ENCODE data around the gene SLC2A13.
"Not testable (repeated sequence)": the region's sequence is repeated elsewhere in the genome, so short reads cannot be mapped to it uniquely, and the experiment has no call there.

Gene SLC2A13

DNA sequence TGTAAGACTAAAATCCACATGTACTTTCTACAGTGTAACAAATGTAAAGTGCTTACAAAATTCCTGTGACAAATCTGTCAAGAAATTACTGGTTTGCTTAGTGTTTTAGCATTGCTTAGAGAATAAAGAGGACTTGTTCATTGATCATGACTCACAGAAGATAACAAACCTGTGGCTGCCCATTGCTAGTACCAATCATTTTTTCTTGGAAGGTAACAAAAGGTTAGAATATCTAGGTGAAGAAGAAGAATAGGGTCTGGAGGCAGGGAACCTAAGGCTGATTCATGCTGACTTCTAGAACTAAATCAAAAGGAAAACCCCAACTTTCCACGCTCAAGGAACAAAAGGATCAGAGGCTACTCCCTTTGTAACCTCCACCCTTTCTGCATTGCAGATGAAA lies 253.5 kb downstream of the SLC2A13 start:
- no peak for DNase-seq

GRCh38 chr12:39848218-39848617 lies 257.7 kb downstream of the SLC2A13 start:
- not testable (repeated sequence) for DNase-seq

DNA sequence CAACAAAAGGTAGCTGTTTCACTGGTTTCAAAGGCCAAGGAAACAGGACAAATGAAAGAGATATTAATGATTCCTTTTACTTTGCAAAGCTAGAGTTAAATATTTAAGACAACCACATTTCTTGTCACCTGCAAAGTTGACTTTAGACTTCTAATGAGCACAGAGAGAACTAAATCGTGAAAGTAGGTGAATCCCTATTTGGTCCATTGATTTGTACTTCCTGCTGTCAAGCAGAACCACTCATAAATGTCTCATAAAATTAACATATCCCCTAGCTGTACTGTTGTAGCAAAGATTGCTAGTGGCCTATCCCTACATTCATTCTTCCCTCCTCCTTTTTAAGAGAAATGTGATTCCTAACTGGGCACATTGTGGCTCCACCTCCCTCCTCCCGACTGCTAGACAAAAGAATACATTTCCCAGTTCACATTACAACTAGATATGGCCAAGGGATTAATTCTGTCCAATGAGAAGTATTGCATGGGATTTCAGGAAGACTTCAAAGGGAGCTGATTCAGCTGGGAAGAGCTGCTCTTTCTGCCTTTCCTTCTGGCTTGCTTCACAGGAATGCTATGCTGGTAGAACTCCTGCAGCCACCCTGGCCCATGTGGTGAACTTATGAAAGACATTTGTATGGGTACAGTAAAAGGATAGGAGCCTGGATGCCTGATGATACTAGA lies 258.8 kb downstream of the SLC2A13 start:
- DNase-seq: no peak

DNA sequence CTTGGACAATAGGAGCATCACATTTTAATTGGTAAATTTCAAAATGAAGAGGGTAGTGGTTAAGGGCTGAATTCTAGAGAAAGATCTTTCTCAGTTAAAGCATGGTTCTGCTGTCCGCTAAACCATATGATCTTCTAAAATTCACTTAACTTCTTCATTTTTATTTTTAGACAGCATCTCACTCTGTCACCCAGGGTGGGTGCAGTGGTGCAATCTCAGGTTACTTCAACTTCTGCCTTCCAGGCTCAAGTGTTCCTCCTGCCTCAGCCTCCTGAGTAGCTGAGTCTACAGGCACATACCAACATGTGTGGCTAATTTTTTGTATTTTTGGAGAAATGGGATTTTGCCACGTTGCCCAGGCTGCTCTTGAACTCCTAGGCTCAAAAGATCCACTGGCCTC lies 259.6 kb downstream of the SLC2A13 start:
- DNase-seq: no peak

DNA sequence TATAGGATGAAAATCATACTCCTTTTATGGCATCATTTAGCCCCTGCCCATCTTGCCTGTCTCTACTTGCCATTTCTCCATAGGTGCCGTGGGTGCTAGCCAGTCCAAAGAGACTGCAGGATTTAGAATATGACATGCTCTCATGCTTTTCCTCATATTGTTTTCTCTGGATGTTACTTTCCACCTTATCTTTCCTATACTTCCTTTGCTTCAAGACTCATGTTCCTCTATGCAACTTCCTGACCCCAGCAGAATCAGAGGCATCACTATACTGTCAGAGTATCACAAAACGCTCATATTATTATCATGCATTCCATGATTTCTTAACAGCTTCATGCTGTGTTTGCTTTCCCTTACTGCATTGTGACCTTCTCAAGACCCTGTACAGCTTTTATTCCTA lies 265.5 kb downstream of the SLC2A13 start:
- no peak for DNase-seq

DNA sequence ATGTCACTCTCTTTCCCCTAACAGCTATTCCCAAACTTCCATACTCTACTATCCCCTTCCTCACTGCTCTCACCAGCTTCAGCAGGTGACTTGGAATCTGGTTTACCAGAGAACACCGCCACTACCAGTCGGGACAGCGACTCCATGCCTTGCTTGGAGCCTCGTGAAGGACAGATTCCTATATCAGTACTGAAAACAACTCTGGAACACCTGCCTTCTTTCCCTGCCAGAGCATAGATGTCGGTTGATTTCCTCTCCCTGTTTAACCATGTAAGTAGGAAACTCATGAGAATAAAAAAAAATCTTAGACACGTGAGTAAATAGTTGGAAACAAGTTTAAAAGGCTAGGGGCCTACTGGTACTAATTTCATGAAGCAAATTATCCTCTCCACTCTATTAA lies 266.8 kb downstream of the SLC2A13 start:
- no peak for DNase-seq

DNA sequence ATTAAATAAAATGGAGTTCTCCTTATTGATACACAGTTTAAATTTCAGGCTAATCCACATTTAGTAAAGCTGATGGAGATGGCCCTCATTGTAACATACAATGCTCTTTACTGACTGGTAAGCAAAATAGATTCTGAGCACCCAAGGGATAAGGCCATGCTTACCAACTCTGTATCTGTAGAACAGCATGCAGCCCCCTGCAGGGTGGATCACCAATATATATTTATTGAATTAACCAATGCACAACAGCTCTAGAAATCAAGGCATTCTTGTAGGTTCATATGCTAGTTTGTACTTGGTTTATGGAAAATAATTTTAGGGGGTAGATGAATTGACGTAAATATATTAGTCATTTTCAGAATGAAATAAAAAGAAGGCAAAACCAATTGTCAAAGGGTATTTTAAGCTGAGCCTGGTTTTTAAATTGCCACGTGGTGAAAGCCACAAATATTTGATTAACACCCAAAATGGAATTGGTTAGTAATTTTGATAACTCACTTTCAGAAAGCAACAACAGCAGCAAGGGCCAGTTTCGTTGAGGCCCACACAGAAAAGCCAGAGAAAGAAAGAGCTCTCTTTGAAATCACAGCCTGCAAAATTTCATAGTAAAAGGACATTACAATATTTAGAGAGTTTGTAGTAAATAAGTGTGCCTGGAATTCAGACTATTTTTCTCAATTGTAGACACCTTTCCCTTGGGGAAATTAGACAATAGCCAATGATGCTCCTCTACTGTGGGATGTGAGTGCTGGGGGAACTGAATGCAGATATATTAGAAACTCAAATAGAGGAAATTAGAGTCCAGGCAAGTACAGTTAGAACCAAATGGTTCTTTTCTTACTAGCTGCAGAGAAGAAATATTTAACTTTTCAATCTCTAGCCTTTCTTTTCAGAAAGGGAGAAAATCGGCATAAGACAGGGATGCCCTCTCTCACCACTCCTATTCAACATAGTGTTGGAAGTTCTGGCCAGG lies 270.1 kb downstream of the SLC2A13 start:
- no peak for DNase-seq

DNA sequence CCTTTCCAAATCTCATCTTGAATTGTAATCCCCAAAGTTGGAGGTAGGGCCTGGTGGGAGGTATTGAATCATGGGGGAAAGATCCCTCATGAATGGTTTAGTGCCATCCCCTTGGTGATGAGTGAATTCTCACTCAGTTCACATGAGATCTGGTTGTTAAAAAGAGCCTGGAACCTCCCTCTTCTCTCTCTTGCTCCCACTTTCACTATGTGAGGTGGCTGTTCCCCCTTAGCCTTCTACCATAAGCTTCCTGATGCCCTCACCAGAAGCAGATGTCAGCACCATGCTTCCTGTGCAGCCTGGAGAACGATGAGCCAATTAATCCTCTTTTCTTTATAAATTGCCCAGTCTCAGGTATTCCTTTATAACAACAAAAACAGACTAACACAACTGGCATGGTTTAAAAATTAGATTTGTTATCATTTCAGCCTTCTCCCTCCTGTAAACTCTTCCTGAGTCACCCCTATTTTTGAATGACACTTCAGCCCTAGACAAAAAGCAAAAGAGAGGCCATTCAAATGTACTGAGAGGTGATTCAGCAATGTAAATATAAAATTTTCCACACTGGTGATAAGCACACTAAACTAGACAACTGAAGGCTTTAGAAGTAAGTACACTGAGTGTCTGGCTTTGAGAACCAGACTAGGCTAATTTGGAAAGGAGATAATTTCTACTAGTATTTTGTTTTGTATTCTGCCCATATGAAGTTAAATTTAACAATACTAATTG lies 274.1 kb downstream of the SLC2A13 start:
- peak; percentile 94 for DNase-seq

- DNase-seq: peak; percentile 44
Measured at GRCh38 chr12:39830852-39831520, 274.9 kb downstream of the SLC2A13 start.

GRCh38 chr12:39830171-39830570 lies 275.7 kb downstream of the SLC2A13 start:
- DNase-seq: no peak

DNA sequence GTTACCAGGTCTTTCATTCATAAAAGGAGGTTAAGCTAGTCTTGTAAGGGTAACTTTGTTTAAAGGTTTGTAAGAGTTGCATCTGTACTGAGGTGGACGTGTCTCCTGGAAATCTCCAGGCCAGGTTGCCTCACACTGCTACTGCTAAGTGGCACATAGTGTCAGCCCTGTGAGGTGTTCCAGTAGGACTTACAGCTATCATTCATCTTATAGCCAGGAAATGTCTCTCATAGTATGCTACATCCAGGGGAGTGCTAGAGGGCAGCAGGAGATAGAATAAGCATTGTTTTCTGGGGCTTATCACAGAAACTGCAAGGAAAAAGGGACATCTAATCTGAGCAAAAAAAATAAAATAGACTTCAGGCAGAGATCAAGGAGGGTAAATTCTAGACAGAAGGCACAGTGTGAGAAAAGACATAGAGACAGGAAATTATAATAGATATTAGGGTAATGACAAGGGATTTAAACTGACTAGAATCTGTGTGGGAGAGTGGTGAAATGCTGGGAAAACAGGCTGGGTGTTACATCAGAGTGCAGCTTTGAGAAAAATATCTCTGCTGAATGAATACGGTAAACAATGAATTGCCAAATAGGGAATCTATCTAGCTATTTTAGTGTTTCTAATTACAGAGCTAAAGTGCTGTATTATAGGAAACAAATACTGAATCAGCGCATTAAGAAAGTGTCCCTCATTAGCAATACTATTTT lies 281.2 kb downstream of the SLC2A13 start:
- DNase-seq: no peak

- DNase-seq: no peak
Measured at GRCh38 chr12:39816671-39817185, 289.2 kb downstream of the SLC2A13 start.

- DNase-seq: no peak
Measured at GRCh38 chr12:39815746-39816145, 290.1 kb downstream of the SLC2A13 start.

- no peak for DNase-seq
Measured at GRCh38 chr12:39814626-39815025, 291.3 kb downstream of the SLC2A13 start.

GRCh38 chr12:39813776-39814175 lies 292.1 kb downstream of the SLC2A13 start:
- DNase-seq: no peak

GRCh38 chr12:39812456-39812855 lies 293.4 kb downstream of the SLC2A13 start:
- DNase-seq: not testable (repeated sequence)

DNA sequence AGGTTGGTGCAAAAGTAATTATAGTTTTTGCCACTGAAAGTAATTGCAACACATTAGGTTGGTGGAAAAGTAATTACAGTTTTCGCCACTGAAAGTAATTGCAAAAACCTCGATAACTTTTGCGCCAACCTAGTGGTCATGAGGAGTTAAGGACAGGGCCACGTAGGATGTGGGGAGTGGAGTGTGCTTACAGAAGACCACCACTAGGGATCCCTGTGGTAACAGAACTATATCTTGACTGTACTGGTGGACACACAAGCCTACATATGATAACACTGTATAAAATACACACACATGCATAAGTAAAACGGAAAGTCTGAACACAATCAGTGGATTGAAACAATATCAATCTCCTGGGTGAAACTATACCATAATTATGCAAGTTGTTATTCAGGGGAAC lies 298.8 kb downstream of the SLC2A13 start:
- DNase-seq: peak; percentile 58

- DNase-seq: no peak
Measured at GRCh38 chr12:39805651-39806050, 300.2 kb downstream of the SLC2A13 start.

GRCh38 chr12:39804898-39805297 lies 301.0 kb downstream of the SLC2A13 start:
- DNase-seq: no peak

GRCh38 chr12:39804479-39804878 lies 301.4 kb downstream of the SLC2A13 start:
- DNase-seq: no peak

DNA sequence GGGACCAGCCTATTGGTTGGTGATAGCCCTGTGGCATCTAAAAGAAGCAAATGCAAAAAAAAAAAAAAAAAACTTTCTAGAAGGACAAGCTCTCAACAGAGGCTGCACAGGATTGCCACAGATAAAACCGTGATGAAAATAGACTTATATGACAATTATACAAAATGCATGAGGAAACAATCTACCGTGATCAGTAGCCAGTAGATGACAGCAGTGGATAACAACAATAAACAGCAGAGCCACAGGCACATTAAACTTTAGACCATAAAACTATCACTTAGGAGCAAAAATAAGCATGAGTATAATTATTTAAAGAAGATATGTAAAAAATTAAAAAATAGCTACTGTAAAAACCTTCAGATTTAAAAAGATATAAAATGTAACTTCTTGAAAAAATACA lies 302.7 kb downstream of the SLC2A13 start:
- no peak for DNase-seq

DNA sequence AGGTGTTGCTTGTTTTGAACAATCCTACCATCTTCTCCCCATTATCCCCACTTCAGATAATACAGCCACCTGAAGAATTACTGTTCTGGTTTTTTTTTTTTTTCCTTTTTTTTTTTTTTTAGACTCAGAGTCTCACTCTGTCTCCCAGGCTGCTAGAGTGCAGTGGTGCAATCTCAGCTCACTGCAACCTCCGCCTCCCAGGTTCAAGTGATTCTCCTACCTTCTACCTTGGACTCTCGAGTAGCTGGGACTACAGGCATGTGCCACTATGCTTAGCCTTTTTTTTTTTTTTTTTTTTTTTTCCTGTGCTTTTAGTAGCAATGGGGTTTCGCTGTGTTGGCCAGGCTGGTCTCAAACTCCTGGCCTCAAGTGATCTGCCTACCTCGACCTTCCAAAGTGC lies 306.9 kb downstream of the SLC2A13 start:
- DNase-seq: no peak
